Naive B cell (primary cell): ENCODE measurements around the gene OST4. TPM values are rescaled to one million over a fixed set of nuclear protein-coding genes. Genes with fewer than 3 reads are reported as not detected.

ENCODE experiments used
- ATAC-seq, 2 donors: fragments of 150-1000 bp; cut with Tn5 transposase; 2 replicates each; pipeline ENCODE4 v1.10.0; 2021; ENCODE audit warnings: low read depth in 2 of 2, mild to moderate bottlenecking in 2 of 2, moderate library complexity in 2 of 2
- DNase-seq: peaks from one replicate; pipeline ENCODE4 v3.0.0; 2022
- H3K27ac Mint-ChIP-seq, 6 donors: one replicate each; pipeline ENCODE4 v1.8.0; 2020 to 2022; ENCODE audit warnings: mild to moderate bottlenecking in 6 of 6, mixed read lengths in 6 of 6, moderate library complexity in 5 of 6, inconsistent platforms in 2 of 6
- H3K27me3 Mint-ChIP-seq, 3 donors: one replicate each; pipeline ENCODE4 v1.8.0; 2021 to 2022; ENCODE audit warnings: mixed read lengths in 3 of 3, mild to moderate bottlenecking in 1 of 3
- H3K36me3 Mint-ChIP-seq, 2 donors: one replicate each; pipeline ENCODE4 v1.8.0; 2020 to 2022; ENCODE audit warnings: mixed read lengths in 2 of 2, inconsistent platforms in 1 of 2, mild to moderate bottlenecking in 1 of 2
- H3K4me1 Mint-ChIP-seq, 3 donors: one replicate each; pipeline ENCODE4 v1.8.0; 2020 to 2022; ENCODE audit warnings: mixed read lengths in 3 of 3, inconsistent platforms in 1 of 3, mild to moderate bottlenecking in 1 of 3, moderate library complexity in 1 of 3
- H3K4me3 Mint-ChIP-seq, 8 donors: one replicate each; pipeline ENCODE4 v1.8.0; 2020 to 2022; ENCODE audit warnings: mild to moderate bottlenecking in 8 of 8, mixed read lengths in 8 of 8, moderate library complexity in 8 of 8, inconsistent platforms in 2 of 8
- H3K9me3 Mint-ChIP-seq, 7 donors: one replicate each; pipeline ENCODE4 v1.8.0; 2020 to 2022; ENCODE audit warnings: mixed read lengths in 7 of 7, mild to moderate bottlenecking in 5 of 7, inconsistent platforms in 2 of 7, moderate library complexity in 1 of 7
- polyA plus RNA-seq, 6 donors: library from polyadenylated mRNA; unstranded; fragments of 300-500 nt; fragmentation: Illumina TruSeq; gene quantifications; one replicate each; pipeline ENCODE4 v1.2.3, GENCODE V29; 2021; ENCODE audit warnings: low read depth in 6 of 6

The OST4 gene
- polyA plus RNA-seq, 6 donors from 2014 or later: 594 to 733 (median 606) TPM

GRCh38 chr2:27099334-27099955, 28.0 kb upstream of the OST4 start:
- peaks cover 3 to 5% (median 4%) of the 10 kb centered on the region in 3 donors for H3K27me3 Mint-ChIP-seq
- no peak overlapping the region for H3K4me3 Mint-ChIP-seq
- ATAC-seq: no peak
- DNase-seq: no peak
- H3K36me3 Mint-ChIP-seq: peaks cover 0 to 3% of the 10 kb centered on the region in 2 donors
- no peaks in the 10 kb centered on the region for H3K9me3 Mint-ChIP-seq
- peaks cover 14 to 17% (median 15%) of the 10 kb centered on the region in 3 donors for H3K4me1 Mint-ChIP-seq
- H3K27ac Mint-ChIP-seq: no peak overlapping the region

GRCh38 chr2:27097341-27097740, 25.9 kb upstream of the OST4 start:
- Mint-ChIP-seq H3K4me1 (peaks cover 14 to 17% (median 15%) of the 10 kb centered on the region in 3 donors), H3K9me3 (no peaks in the 10 kb centered on the region), H3K27ac (no peak overlapping the region), H3K27me3 (no peaks in the 10 kb centered on the region), H3K4me3 (peak overlapping the region in 1 of 8 donors; percentile 12), H3K36me3 (peaks cover 0 to 3% of the 10 kb centered on the region in 2 donors)
- no peak for DNase-seq
- ATAC-seq: no peak

- H3K4me3 Mint-ChIP-seq: peak overlapping the region in 5 of 8 donors; percentile 19 to 81 (median 68)
- peaks cover 0 to 3% of the 10 kb centered on the region in 2 donors for H3K36me3 Mint-ChIP-seq
- peaks cover 14 to 17% (median 15%) of the 10 kb centered on the region in 3 donors for H3K4me1 Mint-ChIP-seq
- no peak for DNase-seq
- no peaks in the 10 kb centered on the region for H3K27me3 Mint-ChIP-seq
- no peak for ATAC-seq
- no peak overlapping the region for H3K27ac Mint-ChIP-seq
- H3K9me3 Mint-ChIP-seq: no peaks in the 10 kb centered on the region
These were observed 25.4 kb upstream of the OST4 start for GRCh38 chr2:27096748-27097297.

GRCh38 chr2:27095745-27096651, 24.5 kb upstream of the OST4 start:
- H3K4me1 Mint-ChIP-seq: peaks cover 14 to 17% (median 15%) of the 10 kb centered on the region in 3 donors
- H3K4me3 Mint-ChIP-seq: peak overlapping the region; percentile 55 to 91 (median 80)
- no peaks in the 10 kb centered on the region for H3K27me3 Mint-ChIP-seq
- H3K36me3 Mint-ChIP-seq: peaks cover 0 to 3% of the 10 kb centered on the region in 2 donors
- peak overlapping the region in 1 of 6 donors; percentile 44 for H3K27ac Mint-ChIP-seq
- H3K9me3 Mint-ChIP-seq: no peaks in the 10 kb centered on the region
- ATAC-seq (peak; percentile 87 to 88), DNase-seq (peak; percentile 35)

GRCh38 chr2:27095427-27095744, 23.9 kb upstream of the OST4 start:
- Mint-ChIP-seq H3K9me3 (no peaks in the 10 kb centered on the region), H3K4me3 (peak overlapping the region in 7 of 8 donors; percentile 25 to 81 (median 68)), H3K36me3 (peaks cover 0 to 3% of the 10 kb centered on the region in 2 donors), H3K4me1 (peaks cover 14 to 17% (median 15%) of the 10 kb centered on the region in 3 donors), H3K27ac (peak overlapping the region in 1 of 6 donors; percentile 14), H3K27me3 (no peaks in the 10 kb centered on the region)
- ATAC-seq (no peak), DNase-seq (no peak)

GRCh38 chr2:27094353-27094984, 23.0 kb upstream of the OST4 start:
- peak overlapping the region in 1 of 8 donors; percentile 8 for H3K4me3 Mint-ChIP-seq
- peaks cover 0 to 3% of the 10 kb centered on the region in 2 donors for H3K36me3 Mint-ChIP-seq
- no peaks in the 10 kb centered on the region for H3K27me3 Mint-ChIP-seq
- no peak for ATAC-seq
- no peaks in the 10 kb centered on the region for H3K9me3 Mint-ChIP-seq
- H3K4me1 Mint-ChIP-seq: peaks cover 14 to 17% (median 15%) of the 10 kb centered on the region in 3 donors
- no peak for DNase-seq
- no peak overlapping the region for H3K27ac Mint-ChIP-seq

- H3K4me1 Mint-ChIP-seq: peaks cover 14 to 17% (median 15%) of the 10 kb centered on the region in 3 donors
- H3K27me3 Mint-ChIP-seq: no peaks in the 10 kb centered on the region
- peak overlapping the region in 1 of 6 donors; percentile 65 for H3K27ac Mint-ChIP-seq
- DNase-seq: no peak
- no peaks in the 10 kb centered on the region for H3K9me3 Mint-ChIP-seq
- H3K36me3 Mint-ChIP-seq: no peaks in the 10 kb centered on the region
- H3K4me3 Mint-ChIP-seq: peak overlapping the region in 3 of 8 donors; percentile 8 to 51 (median 47)
- ATAC-seq: no peak
These were observed 22.2 kb upstream of the OST4 start for GRCh38 chr2:27093430-27094352.

- ATAC-seq (no peak), DNase-seq (no peak)
- Mint-ChIP-seq H3K9me3 (no peaks in the 10 kb centered on the region), H3K27me3 (no peaks in the 10 kb centered on the region), H3K36me3 (no peaks in the 10 kb centered on the region), H3K27ac (peak overlapping the region in 2 of 6 donors; percentile 49 to 65), H3K4me1 (peaks cover 14 to 20% (median 15%) of the 10 kb centered on the region in 3 donors), H3K4me3 (no peak overlapping the region)
These were observed 21.4 kb upstream of the OST4 start for GRCh38 chr2:27092696-27093429.

- H3K4me1 Mint-ChIP-seq: peaks cover 15 to 23% (median 18%) of the 10 kb centered on the region in 3 donors
- DNase-seq: no peak
- H3K27me3 Mint-ChIP-seq: no peaks in the 10 kb centered on the region
- H3K4me3 Mint-ChIP-seq: no peak overlapping the region
- H3K9me3 Mint-ChIP-seq: no peaks in the 10 kb centered on the region
- no peaks in the 10 kb centered on the region for H3K36me3 Mint-ChIP-seq
- ATAC-seq: no peak
- H3K27ac Mint-ChIP-seq: no peak overlapping the region
These were observed 20.6 kb upstream of the OST4 start for GRCh38 chr2:27091746-27092695.

GRCh38 chr2:27089111-27089954, 17.9 kb upstream of the OST4 start:
- peaks cover 3 to 12% (median 10%) of the 10 kb centered on the region in 3 donors for H3K4me1 Mint-ChIP-seq
- no peaks in the 10 kb centered on the region for H3K9me3 Mint-ChIP-seq
- DNase-seq: no peak

More at GRCh38 chr2:27089111-27089954, 17.9 kb upstream of the OST4 start:
- ATAC-seq: no peak
- H3K27me3 Mint-ChIP-seq: no peaks in the 10 kb centered on the region
- no peaks in the 10 kb centered on the region for H3K36me3 Mint-ChIP-seq
- no peak overlapping the region for H3K27ac Mint-ChIP-seq
- H3K4me3 Mint-ChIP-seq: peak overlapping the region in 1 of 8 donors; percentile 84
